Measurements from ENCODE around the gene TOX2. TPM values are rescaled to one million over a fixed set of nuclear protein-coding genes. Genes with fewer than 3 reads are reported as not detected.
"Not testable (repeated sequence)": the region's sequence is repeated elsewhere in the genome, so short reads cannot be mapped to it uniquely, and the experiment has no call there.

TOX2 gene
- total RNA-seq, 2 experiments from 2014 or later: 1.8 to 1.9 TPM

DNA sequence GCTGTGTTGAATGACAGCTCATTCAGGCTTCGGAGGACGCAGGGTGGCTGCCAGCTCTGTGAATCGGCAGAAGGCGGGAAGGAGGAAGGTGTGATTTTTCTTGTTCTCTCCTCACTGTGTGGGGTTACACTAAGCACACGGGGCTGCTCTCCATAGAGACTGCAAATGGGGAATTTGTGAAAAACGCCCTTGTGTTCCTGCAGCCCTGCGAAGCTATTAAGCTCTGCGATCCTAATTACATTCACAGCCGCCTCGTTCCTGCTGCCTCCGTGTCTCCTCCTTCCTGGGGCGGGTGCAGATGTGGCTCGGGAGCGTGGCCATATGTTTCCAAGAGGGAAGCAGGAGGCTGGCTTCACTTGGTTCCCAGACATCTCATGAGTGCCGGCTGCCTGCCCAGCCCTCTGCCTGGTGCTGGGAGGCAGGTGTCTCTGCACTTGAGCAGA, 124.0 kb downstream of the TOX2 start:
- ATAC-seq (no peak), DNase-seq (peak; percentile 18)
- Mint-ChIP-seq H3K36me3 (peaks cover 4% of the 10 kb centered on the region), H3K27me3 (peaks cover 95% of the 10 kb centered on the region), H3K4me3 (no peak overlapping the region), H3K27ac (no peak overlapping the region), H3K9me3 (ENCODE audit: low read depth) (no peaks in the 10 kb centered on the region), H3K4me1 (peaks cover 15% of the 10 kb centered on the region)
- CTCF ChIA-PET: no interaction called here

DNA sequence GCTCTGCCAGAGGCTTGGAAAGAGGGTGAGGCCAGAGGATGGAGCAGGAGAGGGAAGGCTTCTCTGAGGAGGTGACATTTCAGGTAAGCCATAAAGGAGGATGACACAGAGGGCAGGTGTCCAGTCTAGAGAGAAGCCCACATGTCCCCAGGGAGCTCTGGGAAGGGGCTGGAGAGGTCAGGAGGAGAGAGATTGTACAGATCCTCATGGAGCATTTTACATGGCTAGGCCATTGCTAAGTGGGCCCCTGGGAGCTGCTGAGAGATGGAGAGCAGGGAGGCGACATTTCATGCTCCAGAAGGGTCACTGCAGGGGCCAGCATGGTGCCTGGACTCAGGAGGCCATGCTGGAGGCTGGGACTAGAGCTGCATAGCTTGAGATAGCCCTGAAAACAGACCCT, 124.5 kb downstream of the TOX2 start:
- H3K4me3 Mint-ChIP-seq: no peak overlapping the region
- no peak for ATAC-seq

DNA sequence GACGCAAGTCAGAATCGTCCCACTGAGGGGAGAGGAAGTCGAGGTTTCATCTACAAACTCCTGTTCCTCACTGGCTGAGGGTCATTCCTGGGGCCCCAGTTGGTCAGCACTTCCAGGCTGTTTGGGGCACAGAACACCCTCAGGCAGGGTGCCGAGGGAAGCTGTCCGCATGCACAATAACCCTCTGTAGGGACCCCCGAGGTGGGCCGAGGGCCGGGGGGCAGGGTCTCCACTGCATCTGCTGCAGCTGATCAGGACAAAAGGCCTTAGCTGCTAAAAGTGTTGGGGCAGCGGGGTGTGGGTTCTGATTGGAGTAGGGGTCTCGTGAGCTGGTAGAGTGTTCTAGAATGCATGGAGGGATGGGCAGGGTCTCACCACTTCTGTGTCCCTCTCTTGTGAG, 125.1 kb downstream of the TOX2 start:
- Mint-ChIP-seq H3K9me3 (ENCODE audit: low read depth) (no peaks in the 10 kb centered on the region), H3K36me3 (peaks cover under 1% of the 10 kb centered on the region), H3K4me3 (no peak overlapping the region), H3K4me1 (peaks cover 7% of the 10 kb centered on the region), H3K27ac (no peak overlapping the region), H3K27me3 (peaks cover 95% of the 10 kb centered on the region)
- CTCF ChIA-PET: no interaction called here
- ATAC-seq (no peak), DNase-seq (no peak)

More for the DNA sequence above, 124.5 kb downstream of the TOX2 start:
- H3K36me3 Mint-ChIP-seq: peaks cover 2% of the 10 kb centered on the region
- no peaks in the 10 kb centered on the region for H3K9me3 Mint-ChIP-seq (ENCODE audit: low read depth)
- DNase-seq: peak; percentile 27
- peaks cover 11% of the 10 kb centered on the region for H3K4me1 Mint-ChIP-seq
- peaks cover 95% of the 10 kb centered on the region for H3K27me3 Mint-ChIP-seq
- H3K27ac Mint-ChIP-seq: no peak overlapping the region
- CTCF ChIA-PET: no interaction called here

- Mint-ChIP-seq H3K4me1 (peaks cover 1% of the 10 kb centered on the region), H3K9me3 (ENCODE audit: low read depth) (no peaks in the 10 kb centered on the region), H3K27me3 (peaks cover 92% of the 10 kb centered on the region), H3K36me3 (no peaks in the 10 kb centered on the region), H3K4me3 (no peak overlapping the region), H3K27ac (no peak overlapping the region)
- CTCF ChIA-PET: no interaction called here
- no peak for ATAC-seq
- no peak for DNase-seq
These were observed 125.7 kb downstream of the TOX2 start for GRCh38 chr20:44040202-44040915.

DNA sequence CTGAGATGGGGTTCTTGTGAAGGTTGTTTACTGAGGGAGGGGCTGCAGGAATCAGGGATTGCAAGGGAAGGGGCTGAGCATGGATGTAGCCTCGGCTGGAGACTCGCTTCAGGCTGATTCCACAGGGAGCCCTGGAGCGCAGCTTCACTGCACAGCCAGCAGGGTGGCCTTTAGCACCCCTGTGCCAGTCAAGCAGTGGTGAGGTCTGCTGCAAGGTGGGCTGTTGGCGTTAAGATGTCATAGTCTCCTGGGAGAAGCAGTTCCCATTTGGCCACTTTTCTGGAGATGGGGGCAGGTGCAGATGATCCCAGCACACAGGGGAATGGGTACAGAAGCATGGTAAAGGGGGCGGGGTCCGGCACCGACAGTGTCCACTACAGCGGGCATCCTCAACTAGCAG, 126.3 kb downstream of the TOX2 start:
- peaks cover 92% of the 10 kb centered on the region for H3K27me3 Mint-ChIP-seq
- no peaks in the 10 kb centered on the region for H3K9me3 Mint-ChIP-seq (ENCODE audit: low read depth)
- no peaks in the 10 kb centered on the region for H3K4me1 Mint-ChIP-seq
- no peak overlapping the region for H3K27ac Mint-ChIP-seq
- DNase-seq: peak; percentile 19
- CTCF ChIA-PET: no interaction called here
- no peak overlapping the region for H3K4me3 Mint-ChIP-seq
- no peak for ATAC-seq
- no peaks in the 10 kb centered on the region for H3K36me3 Mint-ChIP-seq

- H3K27me3 Mint-ChIP-seq: peaks cover 78% of the 10 kb centered on the region
- H3K4me3 Mint-ChIP-seq; H3K9me3 Mint-ChIP-seq (ENCODE audit: low read depth); H3K27ac Mint-ChIP-seq; DNase-seq; ATAC-seq; H3K4me1 Mint-ChIP-seq; CTCF ChIA-PET; H3K36me3 Mint-ChIP-seq: not testable (repeated sequence)
These were observed 130.1 kb downstream of the TOX2 start for GRCh38 chr20:44044712-44045111.

DNA sequence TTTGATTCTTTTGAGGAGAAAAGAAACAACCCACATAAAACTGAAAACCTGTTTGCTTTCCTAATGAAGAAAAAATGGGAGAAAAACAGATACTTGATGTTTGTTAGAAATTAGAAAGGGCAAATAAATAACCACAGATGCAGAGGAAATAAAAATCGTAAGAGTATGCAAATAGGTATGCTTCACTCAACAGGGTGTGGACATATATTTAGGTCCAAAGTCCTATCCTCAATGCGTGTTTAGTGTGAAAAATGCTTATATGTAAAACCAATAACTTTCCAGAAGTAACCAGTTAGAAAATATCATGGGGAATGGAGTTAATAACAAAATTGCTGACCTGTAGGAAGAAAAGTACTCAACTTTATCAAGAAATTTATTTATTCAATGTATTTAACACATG, 135.7 kb downstream of the TOX2 start:
- DNase-seq (no peak), ATAC-seq (no peak)
- CTCF ChIA-PET: no interaction called here
- H3K27me3 Mint-ChIP-seq: peaks cover 57% of the 10 kb centered on the region
- no peak overlapping the region for H3K4me3 Mint-ChIP-seq
- H3K9me3 Mint-ChIP-seq (ENCODE audit: low read depth): no peaks in the 10 kb centered on the region
- H3K4me1 Mint-ChIP-seq: no peaks in the 10 kb centered on the region
- H3K27ac Mint-ChIP-seq: no peak overlapping the region
- H3K36me3 Mint-ChIP-seq: no peaks in the 10 kb centered on the region

DNA sequence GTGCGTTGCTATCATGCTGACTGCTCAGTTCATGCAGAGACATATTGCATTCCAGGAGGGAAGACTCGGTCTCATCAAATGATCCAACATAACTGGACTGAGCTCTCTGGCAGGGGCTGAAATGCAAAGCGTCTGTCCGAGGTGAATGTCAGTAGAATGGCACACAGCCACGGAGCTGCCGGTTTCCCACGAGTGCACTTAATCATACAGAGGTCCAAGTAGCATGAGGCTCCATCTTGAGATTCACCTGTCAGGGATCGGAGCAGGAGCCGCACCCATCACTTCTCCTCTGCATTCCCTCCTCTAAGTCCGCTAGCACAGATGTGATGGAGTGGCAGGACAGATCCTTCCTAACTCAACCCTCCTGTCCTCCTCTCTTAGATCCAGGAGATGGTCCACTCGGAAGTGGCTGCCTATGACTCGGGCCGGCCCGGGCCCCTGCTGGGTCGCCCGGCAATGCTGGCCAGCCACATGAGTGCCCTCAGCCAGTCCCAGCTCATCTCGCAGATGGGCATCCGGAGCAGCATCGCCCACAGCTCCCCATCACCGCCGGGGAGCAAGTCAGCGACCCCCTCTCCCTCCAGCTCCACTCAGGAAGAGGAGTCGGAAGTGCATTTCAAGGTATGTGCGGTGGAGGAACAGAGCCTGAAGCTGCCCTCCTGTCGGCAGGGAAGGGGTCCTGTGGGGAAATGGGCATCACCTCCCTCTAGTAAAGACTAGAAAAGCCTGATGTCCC, 136.4 kb downstream of the TOX2 start:
- no peak overlapping the region for H3K4me3 Mint-ChIP-seq
- no peaks in the 10 kb centered on the region for H3K9me3 Mint-ChIP-seq (ENCODE audit: low read depth)
- H3K4me1 Mint-ChIP-seq: no peaks in the 10 kb centered on the region
- ATAC-seq (no peak), DNase-seq (peak; percentile 18)
- CTCF ChIA-PET: no interaction called here
- H3K27ac Mint-ChIP-seq: no peak overlapping the region
- no peaks in the 10 kb centered on the region for H3K36me3 Mint-ChIP-seq
- peaks cover 56% of the 10 kb centered on the region for H3K27me3 Mint-ChIP-seq

GRCh38 chr20:44051661-44052000, 137.0 kb downstream of the TOX2 start:
- no peak for ATAC-seq
- H3K4me3 Mint-ChIP-seq: no peak overlapping the region
- H3K27ac Mint-ChIP-seq: no peak overlapping the region
- H3K27me3 Mint-ChIP-seq: peaks cover 56% of the 10 kb centered on the region
- no peaks in the 10 kb centered on the region for H3K36me3 Mint-ChIP-seq
- no peaks in the 10 kb centered on the region for H3K9me3 Mint-ChIP-seq (ENCODE audit: low read depth)
- CTCF ChIA-PET: no interaction called here
- no peaks in the 10 kb centered on the region for H3K4me1 Mint-ChIP-seq
- DNase-seq: peak; percentile 23

DNA sequence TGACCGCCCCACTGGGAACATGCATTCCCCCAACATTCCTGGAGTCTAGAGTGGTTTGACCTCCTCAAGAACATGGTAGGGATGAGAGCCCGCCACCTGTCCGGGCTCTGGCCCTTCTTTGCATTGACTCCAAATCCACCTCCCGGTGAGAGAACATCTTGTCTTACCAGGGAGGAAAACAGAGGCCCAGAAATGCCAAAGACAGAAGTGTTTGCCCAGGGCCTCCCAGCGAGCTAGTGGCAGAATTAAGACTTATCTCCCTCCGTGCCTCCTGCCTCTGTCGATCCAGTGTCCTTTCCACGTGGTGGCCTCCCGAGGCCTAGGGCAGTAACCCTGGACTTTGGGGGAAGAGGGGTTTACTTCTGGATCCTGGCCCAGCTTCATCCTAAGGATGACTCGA, 137.5 kb downstream of the TOX2 start:
- H3K9me3 Mint-ChIP-seq (ENCODE audit: low read depth): no peaks in the 10 kb centered on the region
- H3K27ac Mint-ChIP-seq: no peak overlapping the region
- CTCF ChIA-PET: no interaction called here

DNA sequence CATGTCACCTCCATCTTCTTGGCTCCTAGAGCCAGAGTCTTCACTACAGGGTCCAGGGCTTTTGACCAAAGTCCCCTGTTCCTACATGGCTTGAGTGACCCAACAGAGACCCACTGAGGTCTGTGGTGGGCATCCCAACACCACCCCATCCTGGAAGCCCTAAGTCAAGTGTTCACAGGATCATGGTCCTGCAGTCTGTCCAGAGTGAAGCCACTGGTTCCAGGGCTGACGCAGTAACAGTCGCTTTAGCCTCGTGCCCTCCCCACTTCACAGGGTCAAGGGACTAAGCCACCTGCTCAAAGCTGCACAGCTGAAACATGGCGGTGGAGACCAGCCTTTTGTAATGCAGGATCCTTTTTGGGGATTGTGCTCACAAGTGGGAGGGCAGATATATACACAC, 138.4 kb downstream of the TOX2 start:
- Mint-ChIP-seq H3K36me3 (peaks cover 2% of the 10 kb centered on the region), H3K27me3 (peaks cover 54% of the 10 kb centered on the region), H3K4me3 (no peak overlapping the region), H3K27ac (no peak overlapping the region), H3K4me1 (no peaks in the 10 kb centered on the region), H3K9me3 (ENCODE audit: low read depth) (peaks cover 3% of the 10 kb centered on the region)
- CTCF ChIA-PET: no interaction called here
- DNase-seq (peak; percentile 28), ATAC-seq (no peak)

More for the DNA sequence above, 137.5 kb downstream of the TOX2 start:
- peaks cover 1% of the 10 kb centered on the region for H3K36me3 Mint-ChIP-seq
- H3K4me3 Mint-ChIP-seq: no peak overlapping the region
- DNase-seq (no peak), ATAC-seq (no peak)
- peaks cover 55% of the 10 kb centered on the region for H3K27me3 Mint-ChIP-seq
- no peaks in the 10 kb centered on the region for H3K4me1 Mint-ChIP-seq

- H3K9me3 Mint-ChIP-seq (ENCODE audit: low read depth): peaks cover 3% of the 10 kb centered on the region
- H3K27ac Mint-ChIP-seq: no peak overlapping the region
- H3K36me3 Mint-ChIP-seq: peaks cover 3% of the 10 kb centered on the region
- DNase-seq (no peak), ATAC-seq (no peak)
- CTCF ChIA-PET: no interaction called here
- H3K4me3 Mint-ChIP-seq: no peak overlapping the region
- no peaks in the 10 kb centered on the region for H3K4me1 Mint-ChIP-seq
- peaks cover 56% of the 10 kb centered on the region for H3K27me3 Mint-ChIP-seq
These were observed 139.5 kb downstream of the TOX2 start for GRCh38 chr20:44054118-44054517.

- peaks cover 58% of the 10 kb centered on the region for H3K27me3 Mint-ChIP-seq
- H3K4me1 Mint-ChIP-seq: no peaks in the 10 kb centered on the region
- DNase-seq: no peak
- H3K36me3 Mint-ChIP-seq: peaks cover 6% of the 10 kb centered on the region
- CTCF ChIA-PET: interaction anchor here (2.1 kb wide), 1 partner anchor 29 kb away, joined by 8 read pairs; no protein-coding TSS in a partner anchor
- no peak overlapping the region for H3K27ac Mint-ChIP-seq
- no peak for ATAC-seq
- peaks cover 3% of the 10 kb centered on the region for H3K9me3 Mint-ChIP-seq (ENCODE audit: low read depth)
- H3K4me3 Mint-ChIP-seq: no peak overlapping the region
These were observed 140.2 kb downstream of the TOX2 start for GRCh38 chr20:44054849-44055248.

GRCh38 chr20:44056010-44056698, 141.5 kb downstream of the TOX2 start:
- Mint-ChIP-seq H3K27me3 (peaks cover 59% of the 10 kb centered on the region), H3K4me1 (peaks cover 2% of the 10 kb centered on the region), H3K36me3 (peaks cover 11% of the 10 kb centered on the region), H3K4me3 (no peak overlapping the region), H3K27ac (no peak overlapping the region), H3K9me3 (ENCODE audit: low read depth) (peaks cover 8% of the 10 kb centered on the region)
- DNase-seq (peak; percentile 63), ATAC-seq (peak; percentile 66)
- CTCF ChIA-PET: interaction anchor here (1.0 to 5.8 kb wide), 8 partner anchors 9 to 308 kb away, joined by 3 to 43 read pairs (median 4); no protein-coding TSS in a partner anchor
